A549 (cell line): Measurements from ENCODE around the gene HRH2. TPM values are rescaled to one million over a fixed set of nuclear protein-coding genes. Genes with fewer than 3 reads are reported as not detected.

Experiments
- ATAC-seq, 2 experiments: fragments of 200-7000 bp in 1 of 2; fragments of >200 bp in 1 of 2; cut with Nextera tagmentation in 1 of 2; cut with Tn5 transposase in 1 of 2; 3 replicates each; pipeline versions ENCODE4 v1.8.0 to v1.9.1; 2018 to 2020; ENCODE audit warnings: mild to moderate bottlenecking in 1 of 2, moderate library complexity in 1 of 2
- CTCF ChIA-PET: fragments of 300-600 bp; sonication (Branson Sonifier 250); formaldehyde crosslinking; extraction: SDS; loops from one replicate; lab custom pipeline; 2021; ENCODE audit warnings: antibody characterized with exemption, inconsistent platforms; lab: Yijun Ruan, JAX
- POLR2A ChIA-PET: fragments of 350-600 bp; formaldehyde crosslinking; extraction: SDS; loops from one replicate; lab custom pipeline; 2021; ENCODE audit warnings: antibody characterized with exemption, inconsistent platforms; lab: Yijun Ruan, JAX
- DNase-seq, 2 experiments: peaks; one replicate each; pipeline versions ENCODE4 v3.0.0 to v3.0.0-alpha.2; 2011 to 2016; ENCODE audit warnings: low read depth in 1 of 2, low spot score in 1 of 2
- FAIRE-seq: peaks from 2 replicates; lab custom pipeline; 2011; peaks lifted over from hg19 to GRCh38; lab: Jason Lieb, UNC
- H3K27ac ChIP-seq, 2 experiments: fragments of >200 bp; sonication (Bioruptor Twin); formaldehyde crosslinking; 3 replicates each; pipeline ENCODE4 v1.5.1; 2016 to 2017
- H3K4me1 ChIP-seq: fragments of >200 bp; sonication (Bioruptor Twin); formaldehyde crosslinking; 3 replicates; pipeline ENCODE4 v1.6.1; 2016
- H3K4me2 ChIP-seq: fragments of >200 bp; sonication (Bioruptor Twin); formaldehyde crosslinking; 3 replicates; pipeline ENCODE4 v1.6.1; 2016
- H3K4me3 ChIP-seq: fragments of >200 bp; sonication (Bioruptor Twin); formaldehyde crosslinking; 3 replicates; pipeline ENCODE4 v1.5.1; 2016
- H3K9me3 ChIP-seq: fragments of >200 bp; sonication (Bioruptor Twin); formaldehyde crosslinking; 3 replicates; pipeline ENCODE4 v1.6.1; 2016
- ATOH8 ChIP-seq: fragments of 250-450 bp; sonication (Bioruptor Pico); IDR thresholded peaks from 2 replicates; pipeline ENCODE4 v1.5.0; 2020; ENCODE audit warnings: low read depth, mild to moderate bottlenecking, moderate library complexity
- BHLHE40 ChIP-seq: IDR thresholded peaks from 2 replicates; pipeline ENCODE4 v1.6.1; 2012; ENCODE audit warnings: low read depth, low read length, inconsistent platforms
- CEBPB ChIP-seq, 2 experiments: fragments of >200 bp in 1 of 2; sonication (Bioruptor Twin) in 1 of 2; formaldehyde crosslinking in 1 of 2; IDR thresholded peaks; 2 replicates each; pipeline ENCODE4 v1.6.1; 2012 to 2016
- E2F6 ChIP-seq: IDR thresholded peaks from 2 replicates; pipeline ENCODE4 v1.6.1; 2012; ENCODE audit warnings: low read depth, borderline replicate concordance
- ELK1 ChIP-seq: fragments of 150-350 bp; IDR thresholded peaks from 2 replicates; pipeline ENCODE4 v1.6.1; 2014; ENCODE audit warnings: low read depth, mild to moderate bottlenecking, low read length
- HES2 ChIP-seq: fragments of >200 bp; sonication (Bioruptor Twin); formaldehyde crosslinking; IDR thresholded peaks from 2 replicates; pipeline ENCODE4 v1.6.1; 2016
- HOXA7 ChIP-seq: fragments of 250-450 bp; sonication (Bioruptor Pico); IDR thresholded peaks from 2 replicates; pipeline ENCODE4 v1.5.0; 2020; ENCODE audit warnings: mild to moderate bottlenecking, moderate library complexity
- JUN ChIP-seq, 2 experiments: fragments of >200 bp; sonication (Bioruptor Twin); formaldehyde crosslinking; IDR thresholded peaks; 2 replicates in 1 of 2; 3 replicates in 1 of 2; pipeline ENCODE4 v1.6.1; 2016 to 2017
- JUNB ChIP-seq: fragments of >200 bp; sonication (Bioruptor Twin); formaldehyde crosslinking; IDR thresholded peaks from 2 replicates; pipeline ENCODE4 v1.6.1; 2016
- KDM1A ChIP-seq: fragments of 200-600 bp; sonication (generic); IDR thresholded peaks from 2 replicates; pipeline ENCODE4 v1.6.1; 2016; ENCODE audit warnings: low read depth, mild to moderate bottlenecking
- MAFK ChIP-seq: fragments of 450-650 bp; IDR thresholded peaks from 2 replicates; pipeline ENCODE4 v1.6.1; 2014; ENCODE audit not compliant: partially characterized antibody
- MYC ChIP-seq: IDR thresholded peaks from 2 replicates; pipeline ENCODE4 v1.6.1; 2012; ENCODE audit warnings: mild to moderate bottlenecking, inconsistent platforms, low read length, improper control_type of control experiment, borderline replicate concordance
- NPAS2 ChIP-seq: fragments of 250-450 bp; sonication (Bioruptor Pico); IDR thresholded peaks from 2 replicates; pipeline ENCODE4 v1.8.0; 2022; ENCODE audit warnings: mild to moderate bottlenecking, moderate library complexity, borderline replicate concordance
- NR3C1 ChIP-seq: fragments of >200 bp; sonication (Bioruptor Twin); formaldehyde crosslinking; IDR thresholded peaks from 3 replicates; pipeline ENCODE4 v1.6.1; 2017
- POLR2A ChIP-seq: IDR thresholded peaks from 2 replicates; pipeline ENCODE4 v1.6.1; 2012; ENCODE audit warnings: mild to moderate bottlenecking, low read length
- POLR2AphosphoS2 ChIP-seq: conservative IDR thresholded peaks from 2 replicates; pipeline ENCODE4 v1.6.1; 2012; ENCODE audit warnings: low read length, improper control_type of control experiment, inconsistent platforms
- TFCP2L1 ChIP-seq: fragments of 250-450 bp; sonication (Bioruptor Pico); IDR thresholded peaks from 2 replicates; pipeline ENCODE4 v1.5.0; 2021; ENCODE audit warnings: mild to moderate bottlenecking
- USF2 ChIP-seq: fragments of 450-650 bp; IDR thresholded peaks from 2 replicates; pipeline ENCODE4 v1.6.1; 2014; ENCODE audit warnings: antibody characterized with exemption
- ZFP36 ChIP-seq: fragments of 450-650 bp; IDR thresholded peaks from 2 replicates; pipeline ENCODE4 v1.6.1; 2014; ENCODE audit warnings: borderline replicate concordance; ENCODE audit not compliant: partially characterized antibody
- ZNF302 ChIP-seq: fragments of 250-450 bp; sonication (Bioruptor Pico); IDR thresholded peaks from 2 replicates; pipeline ENCODE4 v1.9.0; 2021; ENCODE audit warnings: inconsistent platforms, mild to moderate bottlenecking, moderate library complexity
- ZSCAN20 ChIP-seq: fragments of 250-450 bp; sonication (Bioruptor Pico); IDR thresholded peaks from 2 replicates; pipeline ENCODE4 v1.8.0; 2022; ENCODE audit warnings: mild to moderate bottlenecking, moderate library complexity
- WGBS: methylation state at CpG from one replicate; pipeline ENCODE4 v1.1.6; 2017; ENCODE audit errors: missing lambda C conversion rate; 5-methylcytosine and 5-hydroxymethylcytosine counted together
- polyA plus RNA-seq, 4 experiments: library from polyadenylated mRNA; depleted of rRNA in 3 of 4; stranded (reverse); fragments of >200 nt; fragmentation: RNase III in 1 of 4; extraction: RNeasy Plus Mini Kit Qiagen cat#74134 plus additional on column Dnase treatment in 1 of 4; gene quantifications; 2 replicates in 3 of 4; 3 replicates in 1 of 4; pipeline ENCODE4 v1.2.3, GENCODE V29; 2011 to 2017

Gene HRH2
- polyA plus RNA-seq, 2 of the 4 experiments (the other 2 are of a cell fraction): 0.58 to 0.62 TPM

GRCh38 chr5:175680463-175680862 lies 22.6 kb downstream of the HRH2 start:
- FAIRE-seq (no peak), ATAC-seq (no peak), DNase-seq (no peak)
- ChIA-PET CTCF (interaction anchor here (0.6 to 1.5 kb wide), 3 partner anchors 9 to 85 kb away, joined by 3 read pairs; no protein-coding TSS in a partner anchor), POLR2A (no interaction called here)
- Histone ChIP-seq H3K4me1 (no peaks in the 10 kb centered on the region), H3K4me2 (no peak overlapping the region), H3K27ac (no peak overlapping the region), H3K9me3 (no peaks in the 10 kb centered on the region), H3K4me3 (no peak overlapping the region)
- TF ChIP-seq ZSCAN20 (CRISPR knock-in tag): no peak
- TF ChIP-seq HOXA7 (CRISPR knock-in tag): no peak
- TF ChIP-seq NPAS2: no peak
- WGBS: 52% methylated on average over 7 of the region's 7 CpGs

GRCh38 chr5:175681045-175681967 lies 23.4 kb downstream of the HRH2 start:
- FAIRE-seq: no peak
- no peak overlapping the region for H3K4me2 ChIP-seq
- ChIA-PET CTCF (interaction anchor here (0.6 to 1.4 kb wide), 2 partner anchors 9 to 84 kb away, joined by 3 read pairs; no protein-coding TSS in a partner anchor), POLR2A (interaction anchor here (0.5 kb wide), 1 partner anchor 190 kb away, joined by 3 read pairs; the partner anchor contains the start of gene CPLX2)
- H3K4me3 ChIP-seq: no peak overlapping the region
- TF ChIP-seq MYC (no peak), ZFP36 (no peak)
- H3K27ac ChIP-seq: no peak overlapping the region
- DNase-seq: no peak
- H3K4me1 ChIP-seq: no peaks in the 10 kb centered on the region
- H3K9me3 ChIP-seq: no peaks in the 10 kb centered on the region
- 60% methylated on average over 20 of the region's 21 CpGs for WGBS
- ATAC-seq: no peak

- no peak for ATAC-seq
- no peak for FAIRE-seq
Observed at GRCh38 chr5:175681968-175682340, 24.1 kb downstream of the HRH2 start.

More at GRCh38 chr5:175681968-175682340, 24.1 kb downstream of the HRH2 start:
- Histone ChIP-seq H3K4me2 (no peak overlapping the region), H3K4me3 (no peak overlapping the region), H3K27ac (no peak overlapping the region), H3K9me3 (no peaks in the 10 kb centered on the region), H3K4me1 (no peaks in the 10 kb centered on the region)
- ChIA-PET CTCF (interaction anchor here (1.4 kb wide), 1 partner anchor 8 kb away, joined by 3 read pairs; no protein-coding TSS in a partner anchor), POLR2A (no interaction called here)
- no peak for TF ChIP-seq NR3C1
- TF ChIP-seq ZFP36: no peak
- no peak for TF ChIP-seq E2F6
- no peak for TF ChIP-seq ATOH8 (CRISPR knock-in tag)
- no peak for TF ChIP-seq TFCP2L1
- no peak for TF ChIP-seq POLR2A
- no peak for TF ChIP-seq MAFK
- no peak for TF ChIP-seq CEBPB (IDR thresholded peaks at IDR 0.05)
- no peak for TF ChIP-seq KDM1A
- no peak for TF ChIP-seq MYC
- TF ChIP-seq USF2: no peak
- no peak for TF ChIP-seq BHLHE40
- TF ChIP-seq JUN (IDR thresholded peaks at IDR 0.05): no peak
- TF ChIP-seq ELK1: no peak
- TF ChIP-seq POLR2AphosphoS2: no peak
- TF ChIP-seq ZNF302 (CRISPR knock-in tag): no peak
- no peak for TF ChIP-seq JUNB
- TF ChIP-seq HES2: no peak
- DNase-seq: no peak
- WGBS: 75% methylated on average over 12 of the region's 12 CpGs
